PC-3 (cell line): ENCODE data around the gene MGP.

Experiments used
- EZH2 ChIP-seq: fragments of 300-600 bp; sonication (generic); IDR thresholded peaks from one replicate; pipeline ENCODE4 v1.6.1; 2017; ENCODE audit warnings: antibody characterized with exemption, mild to moderate bottlenecking, low read length; ENCODE audit not compliant: unreplicated experiment
- EZH2phosphoT487 ChIP-seq: fragments of 300-600 bp; sonication (generic); IDR thresholded peaks from 2 replicates; pipeline ENCODE4 v1.6.1; 2018; ENCODE audit warnings: mild to moderate bottlenecking, antibody characterized with exemption, low read length, borderline replicate concordance
- TF ChIP-seq, protein P1 (sequence below): fragments of 300-600 bp; sonication (generic); conservative IDR thresholded peaks from 2 replicates; pipeline ENCODE4 v1.5.1; 2017; ENCODE audit warnings: antibody characterized with exemption, low read depth, mild to moderate bottlenecking, low read length

DNA sequence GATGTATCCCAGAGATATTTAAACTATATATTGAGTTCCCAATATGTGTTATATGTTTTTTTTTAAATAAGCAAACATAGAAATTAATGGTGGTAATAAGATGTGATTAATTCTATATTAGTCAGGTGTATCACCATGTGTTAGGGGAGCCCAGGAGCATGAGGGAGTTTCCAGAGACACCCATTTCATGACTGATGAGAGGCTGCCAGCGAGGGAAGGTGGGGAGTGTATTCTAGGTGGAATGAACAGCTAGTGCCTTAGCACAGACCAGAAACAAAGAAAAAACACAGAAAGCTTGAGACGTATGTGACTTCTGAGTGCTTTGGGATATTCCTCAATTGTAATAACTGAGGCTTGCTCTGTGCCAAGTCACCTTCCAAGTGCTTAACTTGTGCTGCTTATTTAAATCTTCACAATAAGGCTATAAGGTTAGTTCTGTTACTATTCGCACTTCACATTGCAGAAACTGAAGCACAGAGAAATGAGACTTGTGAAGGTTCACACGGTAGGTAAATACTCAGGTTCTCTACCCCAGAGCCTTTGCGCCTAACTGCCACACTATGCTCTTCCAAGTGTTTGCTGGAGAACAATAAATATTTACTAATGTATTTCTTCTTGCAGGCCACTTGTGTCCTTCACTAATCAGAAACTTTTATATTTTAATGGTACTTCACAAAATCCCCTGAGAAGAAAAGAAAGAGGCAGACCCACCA, 17.9 kb upstream of the MGP start:
- TF ChIP-seq, protein P1, sequence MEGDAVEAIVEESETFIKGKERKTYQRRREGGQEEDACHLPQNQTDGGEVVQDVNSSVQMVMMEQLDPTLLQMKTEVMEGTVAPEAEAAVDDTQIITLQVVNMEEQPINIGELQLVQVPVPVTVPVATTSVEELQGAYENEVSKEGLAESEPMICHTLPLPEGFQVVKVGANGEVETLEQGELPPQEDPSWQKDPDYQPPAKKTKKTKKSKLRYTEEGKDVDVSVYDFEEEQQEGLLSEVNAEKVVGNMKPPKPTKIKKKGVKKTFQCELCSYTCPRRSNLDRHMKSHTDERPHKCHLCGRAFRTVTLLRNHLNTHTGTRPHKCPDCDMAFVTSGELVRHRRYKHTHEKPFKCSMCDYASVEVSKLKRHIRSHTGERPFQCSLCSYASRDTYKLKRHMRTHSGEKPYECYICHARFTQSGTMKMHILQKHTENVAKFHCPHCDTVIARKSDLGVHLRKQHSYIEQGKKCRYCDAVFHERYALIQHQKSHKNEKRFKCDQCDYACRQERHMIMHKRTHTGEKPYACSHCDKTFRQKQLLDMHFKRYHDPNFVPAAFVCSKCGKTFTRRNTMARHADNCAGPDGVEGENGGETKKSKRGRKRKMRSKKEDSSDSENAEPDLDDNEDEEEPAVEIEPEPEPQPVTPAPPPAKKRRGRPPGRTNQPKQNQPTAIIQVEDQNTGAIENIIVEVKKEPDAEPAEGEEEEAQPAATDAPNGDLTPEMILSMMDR: no peak
- TF ChIP-seq EZH2 (no peak), EZH2phosphoT487 (no peak)
